H1 (cell line): ENCODE measurements around the gene CLDN14. TPM values are rescaled to one million over a fixed set of nuclear protein-coding genes. Genes with fewer than 3 reads are reported as not detected.

Experiments used
- CBX8 ChIP-seq: fragments of 300-800, 300-1000 bp; sonication (generic); IDR thresholded peaks from 2 replicates; pipeline ENCODE4 v1.7.1; 2016; ENCODE audit warnings: low read depth, low read length, borderline replicate concordance
- SRF ChIP-seq: IDR thresholded peaks from 2 replicates; pipeline ENCODE4 v1.6.1; 2011; ENCODE audit warnings: mild to moderate bottlenecking, low read depth, low read length, moderate library complexity
- SUZ12 ChIP-seq: fragments of 200-600 bp; sonication (generic); IDR thresholded peaks from 2 replicates; pipeline ENCODE4 v1.6.1; 2012; ENCODE audit warnings: mild to moderate bottlenecking, inconsistent platforms, low read length, moderate library complexity, mixed read lengths
- polyA plus RNA-seq, 7 experiments: library from polyadenylated mRNA; depleted of rRNA in 3 of 7; stranded (reverse) in 5 of 7; unstranded in 2 of 7; fragments of >200 nt in 5 of 7; fragments of 200-250 nt in 2 of 7; gene quantifications; 1 replicate in 5 of 7; 2 replicates in 1 of 7; 4 replicates in 1 of 7; pipeline versions ENCODE4 v1.2.1 to v1.2.3, GENCODE V29; 2011 to 2013; ENCODE audit warnings: missing spikeins in 2 of 7, mixed read lengths in 2 of 7
- total RNA-seq: library from RNA; stranded (reverse); fragmentation: NEBNext Ultra II Directional; extraction: Animal tissue kit (Norgen Biotek cat#: 25700); gene quantifications from 2 replicates; pipeline ENCODE4 v1.2.1, GENCODE V29; 2021

Gene CLDN14
- total and polyA plus RNA-seq, 2 of the 8 experiments (the other 6 are each of a cell fraction or from before 2014, with no cell fraction given) = 0.08 TPM; not detected in 1

DNA sequence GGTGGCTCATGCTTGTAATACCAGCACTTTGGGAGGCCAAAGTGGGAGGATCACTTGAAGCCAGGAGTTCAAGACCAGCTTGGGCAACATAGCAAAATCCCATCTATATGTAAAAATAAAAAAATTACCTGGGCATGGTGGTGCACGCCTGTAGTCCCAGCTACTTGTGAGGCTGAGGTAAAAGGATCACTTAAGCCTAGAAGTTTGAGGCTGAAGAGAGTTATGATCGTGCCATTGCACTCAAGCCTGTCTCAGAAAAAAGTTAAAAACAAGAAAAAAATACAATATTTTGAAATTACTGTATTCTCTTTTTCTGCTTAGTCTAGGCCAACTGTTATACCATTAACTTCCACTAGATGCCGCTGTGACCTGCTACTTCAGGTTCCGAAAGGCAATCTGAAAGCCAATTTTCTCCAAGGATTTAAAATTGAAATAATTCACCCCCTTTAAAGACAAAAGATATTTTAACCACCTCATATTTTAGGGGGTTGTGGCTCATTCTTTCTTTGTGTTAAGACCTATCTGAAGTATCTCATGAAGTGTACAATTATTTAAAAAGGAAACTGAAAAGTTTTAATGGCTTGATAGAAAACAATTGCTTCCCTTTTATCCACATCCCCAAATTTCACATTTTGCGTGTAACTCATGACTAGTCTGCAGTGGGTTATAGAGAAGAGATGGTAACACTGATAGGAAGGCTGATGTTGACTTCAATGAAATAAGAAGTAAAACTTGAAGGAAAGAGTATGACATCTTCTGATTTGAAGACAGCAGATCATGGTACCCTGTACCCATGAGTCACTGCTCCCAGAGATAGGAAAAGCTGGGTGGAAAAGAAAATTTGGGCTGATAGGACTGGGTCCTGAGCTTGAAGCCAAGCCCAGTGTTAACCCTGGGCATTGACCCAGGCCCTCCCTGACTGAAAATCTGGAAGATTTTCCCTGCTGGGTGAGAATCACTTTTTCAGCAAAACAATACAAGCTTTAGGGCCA, 24.4 kb upstream of the CLDN14 start (continued):
- TF ChIP-seq SRF (no peak), SUZ12 (no peak), CBX8 (no peak)
